HCT116 (cell line): ENCODE measurements around the gene ARHGEF6. TPM values are rescaled to one million over a fixed set of nuclear protein-coding genes. Genes with fewer than 3 reads are reported as not detected.

Source experiments
- ATAC-seq: fragments of 200-7000 bp; cut with Tn5 transposase; 2 replicates; pipeline ENCODE4 v1.9.1; 2020; ENCODE audit warnings: mild to moderate bottlenecking, moderate library complexity
- BruUV-seq: library from RNA; stranded (reverse); fragments of 400-500 nt; replicated peaks from 2 replicates; lab custom pipeline; 2021; lab: Mats Ljungman, UMichigan
- CTCF ChIA-PET: fragments of 300-600 bp; sonication (Branson Sonifier 250); formaldehyde crosslinking; loops from one replicate; lab custom pipeline; 2021; ENCODE audit warnings: antibody characterized with exemption; lab: Charles Lee
- POLR2A ChIA-PET: fragments of 300-600, 350-600 bp; sonication (Branson Sonifier 250); formaldehyde crosslinking; loops from one replicate; lab custom pipeline; 2021; ENCODE audit warnings: antibody characterized with exemption; lab: Charles Lee
- RAD21 ChIA-PET, 2 experiments: fragments of 300-600 bp; sonication (Branson Sonifier 250); formaldehyde crosslinking; loops; one replicate each; lab custom pipeline; 2023; ENCODE audit warnings: low total read pairs in 2 of 2; ENCODE audit not compliant: uncharacterized antibody in 2 of 2, unreplicated experiment in 2 of 2, low non-redundant PET in 1 of 2; lab: Charles Lee
- DNase-seq: peaks from one replicate; pipeline ENCODE4 v3.0.0-alpha.2; 2010; ENCODE audit warnings: low read depth, low spot score
- H2AFZ ChIP-seq: fragments of 200-600 bp; shearing (Covaris generic), sonication (generic); 2 replicates; pipeline ENCODE4 v1.6.1; 2017; ENCODE audit warnings: low read depth, mixed run types, mixed read lengths, antibody characterized with exemption, low read length; ENCODE audit not compliant: poor library complexity, severe bottlenecking
- H3K27ac ChIP-seq: 2 replicates; pipeline ENCODE4 v1.5.1; 2012; ENCODE audit warnings: low read depth, low read length
- H3K27me3 ChIP-seq: fragments of 200-600 bp; sonication (generic); 2 replicates; pipeline ENCODE4 v1.6.1; 2016; ENCODE audit warnings: mixed run types, low read length, mixed read lengths; ENCODE audit not compliant: insufficient read depth
- H3K36me3 ChIP-seq, 2 experiments: fragments of 200-500 bp in 1 of 2; fragments of 200-600 bp in 1 of 2; sonication (Bioruptor generic) in 1 of 2; sonication (generic) in 1 of 2; 2 replicates each; pipeline versions ENCODE4 v1.5.1 to v1.6.1; 2014 to 2016; ENCODE audit warnings: low read length in 2 of 2, inconsistent platforms in 1 of 2, mixed read lengths in 1 of 2, mixed run types in 1 of 2; ENCODE audit not compliant: insufficient read depth in 2 of 2, control insufficient read depth in 1 of 2
- H3K4me1 ChIP-seq, 2 experiments: fragments of 200-600 bp in 1 of 2; sonication (generic) in 1 of 2; 2 replicates each; pipeline versions ENCODE4 v1.5.1 to v1.6.1; 2012 to 2017; ENCODE audit warnings: low read length in 2 of 2, inconsistent platforms in 1 of 2, mild to moderate bottlenecking in 1 of 2, mixed read lengths in 1 of 2, mixed run types in 1 of 2, moderate library complexity in 1 of 2; ENCODE audit not compliant: insufficient read depth in 2 of 2, control insufficient read depth in 1 of 2
- H3K4me2 ChIP-seq: fragments of 200-600 bp; sonication (generic); 2 replicates; pipeline ENCODE4 v1.6.1; 2017; ENCODE audit warnings: mixed run types, low read length, mixed read lengths
- H3K4me3 ChIP-seq, 2 experiments: fragments of 200-600 bp in 1 of 2; sonication (generic) in 1 of 2; replicated peaks in 1 of 2; 2 replicates each; pipeline ENCODE4 v1.5.1; 2011 to 2016; ENCODE audit warnings: low read length in 2 of 2, control low read depth in 1 of 2, low read depth in 1 of 2, mild to moderate bottlenecking in 1 of 2, mixed read lengths in 1 of 2, mixed run types in 1 of 2
- H3K79me2 ChIP-seq: fragments of 200-600 bp; sonication (generic); 2 replicates; pipeline ENCODE4 v1.6.1; 2017; ENCODE audit warnings: mild to moderate bottlenecking, mixed run types, low read length, moderate library complexity, mixed read lengths; ENCODE audit not compliant: insufficient read depth
- H3K9ac ChIP-seq: fragments of 200-600 bp; sonication (generic); 2 replicates; pipeline ENCODE4 v1.6.1; 2016; ENCODE audit warnings: low read length, mixed read lengths
- H3K9me2 ChIP-seq: fragments of 200-600 bp; sonication (generic), shearing (Covaris generic); 2 replicates; pipeline ENCODE4 v1.6.1; 2017; ENCODE audit warnings: mixed run types, mild to moderate bottlenecking, moderate library complexity; ENCODE audit not compliant: insufficient read depth
- H3K9me3 ChIP-seq, 2 experiments: fragments of 200-500 bp in 1 of 2; fragments of 200-600 bp in 1 of 2; sonication (Bioruptor generic) in 1 of 2; sonication (generic) in 1 of 2; 2 replicates each; pipeline ENCODE4 v1.6.1; 2014 to 2017; ENCODE audit warnings: low read length in 2 of 2, mixed read lengths in 2 of 2, inconsistent platforms in 1 of 2, low read depth in 1 of 2, mild to moderate bottlenecking in 1 of 2, mixed run types in 1 of 2, moderate library complexity in 1 of 2; ENCODE audit not compliant: control insufficient read depth in 1 of 2, insufficient read depth in 1 of 2
- H4K20me1 ChIP-seq: fragments of 200-600 bp; sonication (generic), shearing (Covaris generic); 2 replicates; pipeline ENCODE4 v1.6.1; 2017; ENCODE audit warnings: mixed run types, mild to moderate bottlenecking, moderate library complexity; ENCODE audit not compliant: insufficient read depth
- CEBPB ChIP-seq: IDR thresholded peaks from 2 replicates; pipeline ENCODE4 v1.6.1; 2012; ENCODE audit warnings: low read depth
- EGR1 ChIP-seq: IDR thresholded peaks from 2 replicates; pipeline ENCODE4 v1.6.1; 2012; ENCODE audit warnings: low read depth
- EZH2phosphoT487 ChIP-seq: fragments of 200-600 bp; IDR thresholded peaks from 2 replicates; pipeline ENCODE4 v1.6.1; 2018; ENCODE audit warnings: antibody characterized with exemption, borderline replicate concordance
- POLR2A ChIP-seq: IDR thresholded peaks from 2 replicates; pipeline ENCODE4 v1.7.0; 2011; ENCODE audit warnings: borderline replicate concordance; ENCODE audit not compliant: insufficient read depth, insufficient read length; ENCODE audit errors: extremely low read depth
- POLR2AphosphoS5 ChIP-seq: IDR thresholded peaks from 2 replicates; pipeline ENCODE4 v1.6.1; 2011; ENCODE audit warnings: mild to moderate bottlenecking, low read depth, low read length, moderate library complexity
- SIN3A ChIP-seq: IDR thresholded peaks from 2 replicates; pipeline ENCODE4 v1.6.1; 2012; ENCODE audit warnings: low read depth
- ZFX ChIP-seq: fragments of 450-650 bp; IDR thresholded peaks from 2 replicates; pipeline ENCODE4 v1.6.1; 2017
- ZNF274 ChIP-seq: fragments of 200-500 bp; sonication (Bioruptor generic); IDR thresholded peaks from 2 replicates; pipeline ENCODE4 v1.6.1; 2014; ENCODE audit warnings: mild to moderate bottlenecking, low read depth, low read length, inconsistent platforms
- intact Hi-C: fragments of 100-400 bp; cut with micrococcal nuclease; formaldehyde crosslinking; loops from 2 replicates; pipeline ENCODE4 v1.10.0; 2022
- total RNA-seq: library from RNA; stranded (reverse); gene quantifications from one replicate; pipeline ENCODE4 v1.2.1, GENCODE V29; 2021; ENCODE audit not compliant: unreplicated experiment
- TF ChIP-seq, protein P1 (sequence below): IDR thresholded peaks from 2 replicates; pipeline ENCODE4 v1.6.1; 2012
- TF ChIP-seq, protein P2 (sequence below): IDR thresholded peaks from 2 replicates; pipeline ENCODE4 v1.6.1; 2011; ENCODE audit warnings: mild to moderate bottlenecking, low read length, moderate library complexity; ENCODE audit not compliant: insufficient replicate concordance; ENCODE audit errors: extremely low read depth

The ARHGEF6 gene
- total RNA-seq, 1 experiment from 2014 or later, result 1.9 TPM

DNA sequence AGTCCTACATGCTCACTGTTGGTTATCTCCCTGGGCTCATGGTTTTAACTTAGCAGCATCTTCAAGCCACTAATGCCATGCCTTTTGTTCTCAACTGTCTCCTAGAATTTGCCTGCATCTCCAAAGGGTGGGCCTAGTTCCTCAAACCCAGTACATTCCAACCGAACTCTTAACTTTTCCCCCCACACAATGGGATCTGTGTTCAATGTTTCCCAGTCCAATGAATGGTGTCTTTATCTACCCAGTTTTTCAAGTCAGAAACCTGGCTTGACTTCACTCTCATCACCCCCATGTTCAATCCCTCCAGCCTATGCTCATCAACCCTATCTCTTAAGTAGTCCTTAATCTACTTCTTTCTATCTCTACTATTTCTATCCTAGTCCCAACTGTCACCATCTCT lies 119.8 kb downstream of the ARHGEF6 start:
- H3K4me2 ChIP-seq, result no peak overlapping the region
- no peaks in the 10 kb centered on the region for H3K36me3 ChIP-seq
- intact Hi-C loops, result no loop called here
- H3K27ac ChIP-seq, result no peak overlapping the region
- H3K9ac ChIP-seq, result no peak overlapping the region
- no peaks in the 10 kb centered on the region for H3K27me3 ChIP-seq
- H3K9me3 ChIP-seq, result no peaks in the 10 kb centered on the region
- no peaks in the 10 kb centered on the region for H3K9me2 ChIP-seq
- ChIA-PET CTCF (no interaction called here), RAD21 (no interaction called here), POLR2A (no interaction called here)
- H3K79me2 ChIP-seq, result no peaks in the 10 kb centered on the region
- no peak overlapping the region for H3K4me3 ChIP-seq
- H2AFZ ChIP-seq, result no peak overlapping the region
- no TSS peak for BruUV-seq
- ATAC-seq (no peak), DNase-seq (no peak)
- H4K20me1 ChIP-seq, result no peaks in the 10 kb centered on the region
- TF ChIP-seq POLR2A (no peak), EGR1 (no peak), POLR2AphosphoS5 (no peak), ZFX (no peak), ZNF274 (no peak), SIN3A (no peak), CEBPB (no peak), EZH2phosphoT487 (no peak)
- TF ChIP-seq, protein P1, sequence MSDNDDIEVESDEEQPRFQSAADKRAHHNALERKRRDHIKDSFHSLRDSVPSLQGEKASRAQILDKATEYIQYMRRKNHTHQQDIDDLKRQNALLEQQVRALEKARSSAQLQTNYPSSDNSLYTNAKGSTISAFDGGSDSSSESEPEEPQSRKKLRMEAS, result no peak
- TF ChIP-seq, protein P2, sequence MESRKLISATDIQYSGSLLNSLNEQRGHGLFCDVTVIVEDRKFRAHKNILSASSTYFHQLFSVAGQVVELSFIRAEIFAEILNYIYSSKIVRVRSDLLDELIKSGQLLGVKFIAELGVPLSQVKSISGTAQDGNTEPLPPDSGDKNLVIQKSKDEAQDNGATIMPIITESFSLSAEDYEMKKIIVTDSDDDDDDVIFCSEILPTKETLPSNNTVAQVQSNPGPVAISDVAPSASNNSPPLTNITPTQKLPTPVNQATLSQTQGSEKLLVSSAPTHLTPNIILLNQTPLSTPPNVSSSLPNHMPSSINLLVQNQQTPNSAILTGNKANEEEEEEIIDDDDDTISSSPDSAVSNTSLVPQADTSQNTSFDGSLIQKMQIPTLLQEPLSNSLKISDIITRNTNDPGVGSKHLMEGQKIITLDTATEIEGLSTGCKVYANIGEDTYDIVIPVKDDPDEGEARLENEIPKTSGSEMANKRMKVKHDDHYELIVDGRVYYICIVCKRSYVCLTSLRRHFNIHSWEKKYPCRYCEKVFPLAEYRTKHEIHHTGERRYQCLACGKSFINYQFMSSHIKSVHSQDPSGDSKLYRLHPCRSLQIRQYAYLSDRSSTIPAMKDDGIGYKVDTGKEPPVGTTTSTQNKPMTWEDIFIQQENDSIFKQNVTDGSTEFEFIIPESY, result no peak
- no peaks in the 10 kb centered on the region for H3K4me1 ChIP-seq
